ENCODE data around the gene TDRD9.

The TDRD9 gene

GRCh38 chr14:103999795-104000440, 71.7 kb downstream of the TDRD9 start:
- Histone ChIP-seq H4K91ac (ENCODE audit: low read depth, low read length) (no peak overlapping the region), H4K8ac (ENCODE audit: low read depth, low read length) (no peak overlapping the region), H3K27me3 (ENCODE audit: insufficient read depth, low read length) (no peaks in the 10 kb centered on the region), H2BK120ac (ENCODE audit: insufficient read depth, low read length, poor library complexity) (no peak overlapping the region), H3K4me2 (ENCODE audit: low read length) (no peak overlapping the region), H3K14ac (ENCODE audit: low read length) (no peak overlapping the region), H3K27ac (ENCODE audit: low read depth, low read length) (no peak overlapping the region), H3K18ac (ENCODE audit: low read length) (no peak overlapping the region), H3K79me1 (ENCODE audit: low read length) (no peaks in the 10 kb centered on the region), H2BK12ac (ENCODE audit: low read length) (no peak overlapping the region), H3K4me1 (ENCODE audit: control insufficient read depth in 1 of 2, insufficient read depth in 2 of 2, low read length in 2 of 2) (no peaks in the 10 kb centered on the region), H2BK5ac (ENCODE audit: low read depth, low read length, poor library complexity) (no peak overlapping the region), H3K23ac (ENCODE audit: low read length) (no peak overlapping the region), H2AK5ac (ENCODE audit: low read length) (no peak overlapping the region), H2AFZ (ENCODE audit: insufficient read depth, low read length, poor library complexity) (no peak overlapping the region), H3K79me2 (ENCODE audit: control insufficient read depth, insufficient read depth, low read length, poor library complexity) (no peaks in the 10 kb centered on the region), H3K4ac (ENCODE audit: low read depth, low read length) (no peak overlapping the region), H3K9me3 (ENCODE audit: insufficient read depth, low read depth, low read length) (no peaks in the 10 kb centered on the region), H3K4me3 (ENCODE audit: low read depth, low read length) (no peak overlapping the region), H3K9ac (ENCODE audit: low read length) (no peak overlapping the region), H4K12ac (ENCODE audit: low read depth, low read length) (no peak overlapping the region), H3K36me3 (ENCODE audit: control insufficient read depth in 1 of 2, insufficient read depth in 2 of 2, low read length in 2 of 2) (no peaks in the 10 kb centered on the region)
- no peak for DNase-seq
- WGBS (ENCODE audit: extremely low coverage, insufficient coverage, insufficient read length), result no CpG with 5 or more reads among the region's 7 CpGs

DNA sequence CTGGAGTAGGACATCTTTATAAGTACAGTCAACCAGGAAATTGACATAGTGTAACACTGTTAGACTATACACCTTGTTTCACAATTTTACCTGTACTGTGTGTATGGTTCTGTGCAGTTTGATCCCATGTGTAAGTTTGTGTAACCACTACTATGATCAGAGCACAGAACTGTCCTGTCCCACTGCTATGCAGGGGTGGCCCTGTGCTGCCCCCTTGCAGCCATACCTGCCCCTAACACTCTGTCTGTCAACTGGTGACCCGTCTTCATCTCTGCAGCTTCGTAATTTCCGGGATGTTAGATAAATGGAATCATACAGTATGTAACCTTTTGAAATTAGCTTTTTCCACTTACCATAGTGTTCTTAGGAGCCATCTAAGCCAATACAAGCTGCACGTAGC, 72.7 kb downstream of the TDRD9 start:
- Histone ChIP-seq H3K4ac (ENCODE audit: low read depth, low read length) (no peak overlapping the region), H3K4me3 (ENCODE audit: low read depth, low read length) (no peak overlapping the region), H4K8ac (ENCODE audit: low read depth, low read length) (no peak overlapping the region), H3K27me3 (ENCODE audit: insufficient read depth, low read length) (no peaks in the 10 kb centered on the region), H2AFZ (ENCODE audit: insufficient read depth, low read length, poor library complexity) (no peak overlapping the region), H3K79me1 (ENCODE audit: low read length) (no peaks in the 10 kb centered on the region), H3K14ac (ENCODE audit: low read length) (no peak overlapping the region), H3K9me3 (ENCODE audit: insufficient read depth, low read depth, low read length) (no peaks in the 10 kb centered on the region), H4K12ac (ENCODE audit: low read depth, low read length) (no peak overlapping the region), H2AK5ac (ENCODE audit: low read length) (no peak overlapping the region), H3K4me2 (ENCODE audit: low read length) (no peak overlapping the region), H2BK5ac (ENCODE audit: low read depth, low read length, poor library complexity) (no peak overlapping the region), H3K36me3 (ENCODE audit: control insufficient read depth in 1 of 2, insufficient read depth in 2 of 2, low read length in 2 of 2) (no peaks in the 10 kb centered on the region), H3K79me2 (ENCODE audit: control insufficient read depth, insufficient read depth, low read length, poor library complexity) (no peaks in the 10 kb centered on the region), H3K4me1 (ENCODE audit: control insufficient read depth in 1 of 2, insufficient read depth in 2 of 2, low read length in 2 of 2) (no peaks in the 10 kb centered on the region), H3K23ac (ENCODE audit: low read length) (no peak overlapping the region), H3K27ac (ENCODE audit: low read depth, low read length) (no peak overlapping the region), H2BK12ac (ENCODE audit: low read length) (no peak overlapping the region), H3K18ac (ENCODE audit: low read length) (no peak overlapping the region), H3K9ac (ENCODE audit: low read length) (no peak overlapping the region), H2BK120ac (ENCODE audit: insufficient read depth, low read length, poor library complexity) (no peak overlapping the region), H4K91ac (ENCODE audit: low read depth, low read length) (no peak overlapping the region)
- no CpG with 5 or more reads among the region's 4 CpGs for WGBS (ENCODE audit: extremely low coverage, insufficient coverage, insufficient read length)
- no peak for DNase-seq

- peak overlapping the region; percentile 1 for H3K4me3 ChIP-seq (ENCODE audit: low read depth, low read length)
- no peaks in the 10 kb centered on the region for H3K36me3 ChIP-seq (ENCODE audit: control insufficient read depth in 1 of 2, insufficient read depth in 2 of 2, low read length in 2 of 2)
- no peak overlapping the region for H2BK120ac ChIP-seq (ENCODE audit: insufficient read depth, low read length, poor library complexity)
- no peak overlapping the region for H3K14ac ChIP-seq (ENCODE audit: low read length)
- no peak overlapping the region for H3K23ac ChIP-seq (ENCODE audit: low read length)
- no peak overlapping the region for H2AK5ac ChIP-seq (ENCODE audit: low read length)
- H3K27me3 ChIP-seq (ENCODE audit: insufficient read depth, low read length), result no peaks in the 10 kb centered on the region
- no peak overlapping the region for H3K4me2 ChIP-seq (ENCODE audit: low read length)
- H4K91ac ChIP-seq (ENCODE audit: low read depth, low read length), result no peak overlapping the region
- H3K18ac ChIP-seq (ENCODE audit: low read length), result no peak overlapping the region
- H3K27ac ChIP-seq (ENCODE audit: low read depth, low read length), result no peak overlapping the region
- H3K4ac ChIP-seq (ENCODE audit: low read depth, low read length), result no peak overlapping the region
- H3K9me3 ChIP-seq (ENCODE audit: insufficient read depth, low read depth, low read length), result no peaks in the 10 kb centered on the region
- no peaks in the 10 kb centered on the region for H3K4me1 ChIP-seq (ENCODE audit: control insufficient read depth in 1 of 2, insufficient read depth in 2 of 2, low read length in 2 of 2)
- H4K12ac ChIP-seq (ENCODE audit: low read depth, low read length), result no peak overlapping the region
- no peak overlapping the region for H3K9ac ChIP-seq (ENCODE audit: low read length)
- no peak overlapping the region for H2BK5ac ChIP-seq (ENCODE audit: low read depth, low read length, poor library complexity)
- DNase-seq, result no peak
- H4K8ac ChIP-seq (ENCODE audit: low read depth, low read length), result no peak overlapping the region
- no peak overlapping the region for H2BK12ac ChIP-seq (ENCODE audit: low read length)
- no CpG with 5 or more reads among the region's 6 CpGs for WGBS (ENCODE audit: extremely low coverage, insufficient coverage, insufficient read length)
- no peaks in the 10 kb centered on the region for H3K79me1 ChIP-seq (ENCODE audit: low read length)
- H3K79me2 ChIP-seq (ENCODE audit: control insufficient read depth, insufficient read depth, low read length, poor library complexity), result no peaks in the 10 kb centered on the region
- H2AFZ ChIP-seq (ENCODE audit: insufficient read depth, low read length, poor library complexity), result no peak overlapping the region
Measured at GRCh38 chr14:104003616-104004015, 75.4 kb downstream of the TDRD9 start.

- Histone ChIP-seq H3K79me1 (ENCODE audit: low read length) (no peaks in the 10 kb centered on the region), H2AFZ (ENCODE audit: insufficient read depth, low read length, poor library complexity) (no peak overlapping the region), H4K8ac (ENCODE audit: low read depth, low read length) (no peak overlapping the region), H3K18ac (ENCODE audit: low read length) (no peak overlapping the region), H3K9ac (ENCODE audit: low read length) (no peak overlapping the region), H3K27ac (ENCODE audit: low read depth, low read length) (no peak overlapping the region), H3K4ac (ENCODE audit: low read depth, low read length) (no peak overlapping the region), H2BK5ac (ENCODE audit: low read depth, low read length, poor library complexity) (no peak overlapping the region), H3K4me2 (ENCODE audit: low read length) (no peak overlapping the region), H4K12ac (ENCODE audit: low read depth, low read length) (no peak overlapping the region), H3K27me3 (ENCODE audit: insufficient read depth, low read length) (no peaks in the 10 kb centered on the region), H3K14ac (ENCODE audit: low read length) (no peak overlapping the region), H3K79me2 (ENCODE audit: control insufficient read depth, insufficient read depth, low read length, poor library complexity) (no peaks in the 10 kb centered on the region), H3K23ac (ENCODE audit: low read length) (no peak overlapping the region), H2BK120ac (ENCODE audit: insufficient read depth, low read length, poor library complexity) (no peak overlapping the region), H3K4me3 (ENCODE audit: low read depth, low read length) (no peak overlapping the region), H4K91ac (ENCODE audit: low read depth, low read length) (no peak overlapping the region), H3K4me1 (ENCODE audit: control insufficient read depth in 1 of 2, insufficient read depth in 2 of 2, low read length in 2 of 2) (no peaks in the 10 kb centered on the region), H2AK5ac (ENCODE audit: low read length) (no peak overlapping the region), H3K9me3 (ENCODE audit: insufficient read depth, low read depth, low read length) (no peaks in the 10 kb centered on the region), H3K36me3 (ENCODE audit: control insufficient read depth in 1 of 2, insufficient read depth in 2 of 2, low read length in 2 of 2) (no peaks in the 10 kb centered on the region), H2BK12ac (ENCODE audit: low read length) (no peak overlapping the region)
- DNase-seq, result no peak
- no CpG with 5 or more reads among the region's 1 CpG for WGBS (ENCODE audit: extremely low coverage, insufficient coverage, insufficient read length)
Measured at GRCh38 chr14:104004849-104005248, 76.6 kb downstream of the TDRD9 start.

Data from trophoblast cell (in vitro differentiated cells and primary cell).